Tibial artery (tissue), 4 donors: ENCODE measurements around the gene ANKRD27.
"Not testable (repeated sequence)": the region's sequence is repeated elsewhere in the genome, so short reads cannot be mapped to it uniquely, and the experiment has no call there.

Source experiments
- DNase-seq, 2 donors: peaks; one replicate each; pipeline ENCODE4 v3.0.0-alpha.2; 2019
- H3K27ac ChIP-seq, 2 donors: fragments of 200-600 bp; sonication (generic) in 1 of 2; 1 replicate in 1 of 2; 2 replicates in 1 of 2; pipeline ENCODE4 v1.5.1; 2018 to 2019; ENCODE audit warnings: mild to moderate bottlenecking in 1 of 2
- H3K27me3 ChIP-seq, 2 donors: fragments of 200-600 bp; sonication (generic) in 1 of 2; one replicate each; pipeline versions ENCODE4 v1.5.1 to v1.6.0; 2016 to 2019
- H3K36me3 ChIP-seq, 3 donors: fragments of 200-600 bp; sonication (generic) in 2 of 3; one replicate each; pipeline ENCODE4 v1.5.1; 2016 to 2019; ENCODE audit warnings: mild to moderate bottlenecking in 2 of 3
- H3K4me1 ChIP-seq, 4 donors: fragments of 200-600 bp; sonication (generic) in 2 of 4; 1 replicate in 3 of 4; 2 replicates in 1 of 4; pipeline ENCODE4 v1.5.1; 2016 to 2019
- H3K4me3 ChIP-seq, 2 donors: fragments of 200-600 bp; sonication (generic) in 1 of 2; 1 replicate in 1 of 2; 2 replicates in 1 of 2; pipeline ENCODE4 v1.5.1; 2018 to 2019; ENCODE audit warnings: mild to moderate bottlenecking in 2 of 2
- H3K9me3 ChIP-seq, 3 donors: fragments of 200-600 bp; sonication (generic) in 1 of 3; one replicate each; pipeline ENCODE4 v1.5.1; 2016 to 2019
- intact Hi-C: fragments of 100-400 bp; cut with DNase I; formaldehyde crosslinking; loops from one replicate; pipeline ENCODE4 v1.15.0; 2023; ENCODE audit warnings: low total_unique reads
- TF ChIP-seq, protein P1 (sequence below), 2 experiments: fragments of 200-600 bp in 1 of 2; fragments of 450-650 bp in 1 of 2; IDR thresholded peaks; one replicate each; pipeline ENCODE4 v1.5.1; 2017 to 2019; ENCODE audit warnings: antibody characterized with exemption in 2 of 2, mild to moderate bottlenecking in 1 of 2, moderate library complexity in 1 of 2

Gene ANKRD27

DNA sequence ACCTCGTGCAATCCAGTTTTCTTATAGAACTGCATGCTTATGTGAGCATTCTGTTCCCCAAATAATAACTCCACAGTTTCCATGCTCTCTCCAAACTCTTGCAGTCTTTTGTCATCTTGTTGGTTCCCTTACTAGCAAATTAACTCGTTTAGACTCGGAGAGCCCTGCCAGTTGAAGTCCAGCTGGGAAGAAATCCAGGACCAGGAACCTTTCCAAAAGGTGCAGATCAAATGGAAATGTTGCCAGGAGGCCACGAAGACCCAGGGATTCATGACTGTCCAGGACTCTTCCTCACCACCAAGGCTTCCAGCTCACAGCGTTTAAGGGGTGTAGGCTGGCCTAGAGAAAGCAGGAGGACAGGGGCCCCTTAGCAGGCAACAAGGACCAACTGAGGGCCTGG is 42.5 kb upstream of the ANKRD27 start:
- TF ChIP-seq, protein P1, sequence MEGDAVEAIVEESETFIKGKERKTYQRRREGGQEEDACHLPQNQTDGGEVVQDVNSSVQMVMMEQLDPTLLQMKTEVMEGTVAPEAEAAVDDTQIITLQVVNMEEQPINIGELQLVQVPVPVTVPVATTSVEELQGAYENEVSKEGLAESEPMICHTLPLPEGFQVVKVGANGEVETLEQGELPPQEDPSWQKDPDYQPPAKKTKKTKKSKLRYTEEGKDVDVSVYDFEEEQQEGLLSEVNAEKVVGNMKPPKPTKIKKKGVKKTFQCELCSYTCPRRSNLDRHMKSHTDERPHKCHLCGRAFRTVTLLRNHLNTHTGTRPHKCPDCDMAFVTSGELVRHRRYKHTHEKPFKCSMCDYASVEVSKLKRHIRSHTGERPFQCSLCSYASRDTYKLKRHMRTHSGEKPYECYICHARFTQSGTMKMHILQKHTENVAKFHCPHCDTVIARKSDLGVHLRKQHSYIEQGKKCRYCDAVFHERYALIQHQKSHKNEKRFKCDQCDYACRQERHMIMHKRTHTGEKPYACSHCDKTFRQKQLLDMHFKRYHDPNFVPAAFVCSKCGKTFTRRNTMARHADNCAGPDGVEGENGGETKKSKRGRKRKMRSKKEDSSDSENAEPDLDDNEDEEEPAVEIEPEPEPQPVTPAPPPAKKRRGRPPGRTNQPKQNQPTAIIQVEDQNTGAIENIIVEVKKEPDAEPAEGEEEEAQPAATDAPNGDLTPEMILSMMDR (IDR thresholded peaks at IDR 0.05), result no peak
- H3K9me3 ChIP-seq, result no peaks in the 10 kb centered on the region
- no peaks in the 10 kb centered on the region for H3K27me3 ChIP-seq
- H3K4me3 ChIP-seq, result no peak overlapping the region
- H3K4me1 ChIP-seq, result no peaks in the 10 kb centered on the region
- H3K36me3 ChIP-seq, result peaks cover 12 to 32% (median 17%) of the 10 kb centered on the region in 3 donors
- intact Hi-C loops, result no loop called here
- H3K27ac ChIP-seq, result no peak overlapping the region
- no peak for DNase-seq

DNA sequence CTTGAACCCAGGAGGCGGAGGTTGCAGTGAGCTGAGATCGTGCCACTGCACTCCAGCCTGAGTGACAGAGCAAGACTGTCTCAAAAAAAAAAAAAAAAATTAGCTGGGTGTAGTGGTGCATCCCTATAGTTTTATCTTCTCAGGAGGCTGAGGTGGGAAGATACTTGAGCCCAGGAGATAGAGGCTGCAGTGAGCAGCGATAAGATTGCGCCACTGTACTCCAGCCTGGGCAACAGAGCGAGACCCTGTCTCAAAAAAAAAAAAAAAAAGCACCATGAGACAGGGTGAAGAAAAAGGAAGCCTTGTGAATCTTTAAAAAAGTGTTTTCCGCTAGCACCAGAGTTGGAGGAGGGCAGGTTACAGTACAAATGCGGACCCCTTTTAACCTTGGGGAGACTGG is 41.2 kb upstream of the ANKRD27 start:
- H3K4me1 ChIP-seq, DNase-seq, H3K9me3 ChIP-seq, H3K4me3 ChIP-seq, intact Hi-C loops, H3K27ac ChIP-seq, H3K27me3 ChIP-seq: not testable (repeated sequence)
- peaks cover 20 to 41% (median 26%) of the 10 kb centered on the region in 3 donors for H3K36me3 ChIP-seq

GRCh38 chr19:32711747-32712146 is 36.8 kb upstream of the ANKRD27 start:
- DNase-seq, result no peak

DNA sequence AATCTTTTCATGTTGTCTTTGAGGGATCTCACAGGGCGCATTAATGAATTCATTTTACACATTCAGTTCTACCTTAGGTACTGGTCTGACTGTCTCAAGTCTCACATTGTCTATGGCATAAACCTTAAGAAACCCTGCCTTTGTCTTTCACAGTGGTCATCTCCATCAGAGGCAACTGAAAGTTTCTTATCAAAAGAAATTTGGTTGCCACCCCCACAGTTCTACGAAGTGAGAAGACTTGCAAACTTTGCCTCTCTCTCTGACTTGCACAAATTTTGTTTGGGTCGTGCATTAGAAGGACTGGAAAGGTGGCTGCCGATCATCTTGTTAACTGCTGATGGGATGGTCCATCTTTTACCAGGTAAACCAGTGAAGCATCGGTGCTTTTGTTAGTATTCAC is 34.1 kb upstream of the ANKRD27 start:
- DNase-seq, result no peak
- no peak overlapping the region for H3K27ac ChIP-seq
- TF ChIP-seq, protein P1 (IDR thresholded peaks at IDR 0.05), result no peak
- no peaks in the 10 kb centered on the region for H3K27me3 ChIP-seq
- H3K36me3 ChIP-seq, result peaks cover 22 to 50% (median 28%) of the 10 kb centered on the region in 3 donors
- no peaks in the 10 kb centered on the region for H3K4me1 ChIP-seq
- no peak overlapping the region for H3K4me3 ChIP-seq
- H3K9me3 ChIP-seq, result peaks cover 1 to 8% (median 5%) of the 10 kb centered on the region in 3 donors
- intact Hi-C loops, result no loop called here

More at GRCh38 chr19:32711747-32712146, 36.8 kb upstream of the ANKRD27 start:
- H3K27ac ChIP-seq, result no peak overlapping the region
- no peaks in the 10 kb centered on the region for H3K9me3 ChIP-seq
- H3K4me1 ChIP-seq, result no peaks in the 10 kb centered on the region
- no peak overlapping the region for H3K4me3 ChIP-seq
- intact Hi-C loops, result no loop called here
- H3K36me3 ChIP-seq, result peaks cover 20 to 57% (median 33%) of the 10 kb centered on the region in 3 donors
- no peaks in the 10 kb centered on the region for H3K27me3 ChIP-seq
- TF ChIP-seq, protein P1 (IDR thresholded peaks at IDR 0.05), result no peak

DNA sequence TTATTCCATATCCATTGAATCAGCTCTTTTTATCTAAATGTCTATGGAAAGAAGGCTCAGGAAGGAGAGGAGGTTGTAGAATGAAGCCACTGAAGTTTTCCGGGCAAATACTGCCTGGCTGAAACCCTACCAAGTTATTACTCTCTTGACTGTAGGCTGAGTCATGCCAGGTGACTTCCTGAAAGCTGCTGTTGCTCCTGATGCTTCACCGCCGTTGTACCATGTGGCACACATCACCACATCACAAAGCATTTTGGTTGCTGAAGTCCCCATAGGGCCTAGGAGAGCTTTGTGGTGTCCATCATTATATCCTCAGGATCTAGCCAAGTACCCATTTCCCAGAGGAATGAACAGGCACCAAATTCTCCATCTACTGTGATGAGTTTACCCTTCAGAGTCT is 33.5 kb upstream of the ANKRD27 start:
- intact Hi-C loops, result no loop called here
- H3K36me3 ChIP-seq, result peaks cover 24 to 49% (median 32%) of the 10 kb centered on the region in 3 donors

GRCh38 chr19:32704006-32704405 is 29.0 kb upstream of the ANKRD27 start:
- H3K27ac ChIP-seq, H3K27me3 ChIP-seq, H3K4me3 ChIP-seq, intact Hi-C loops, DNase-seq, H3K4me1 ChIP-seq: not testable (repeated sequence)
- peaks cover 4 to 17% (median 10%) of the 10 kb centered on the region in 3 donors for H3K9me3 ChIP-seq
- H3K36me3 ChIP-seq, result peaks cover 17 to 37% (median 32%) of the 10 kb centered on the region in 3 donors

More for the DNA sequence above, 33.5 kb upstream of the ANKRD27 start:
- no peak for DNase-seq
- TF ChIP-seq, protein P1 (IDR thresholded peaks at IDR 0.05), result no peak
- Histone ChIP-seq H3K9me3 (peaks cover 4 to 13% (median 10%) of the 10 kb centered on the region in 3 donors), H3K4me3 (no peak overlapping the region), H3K27me3 (no peaks in the 10 kb centered on the region), H3K27ac (no peak overlapping the region), H3K4me1 (no peaks in the 10 kb centered on the region)

DNA sequence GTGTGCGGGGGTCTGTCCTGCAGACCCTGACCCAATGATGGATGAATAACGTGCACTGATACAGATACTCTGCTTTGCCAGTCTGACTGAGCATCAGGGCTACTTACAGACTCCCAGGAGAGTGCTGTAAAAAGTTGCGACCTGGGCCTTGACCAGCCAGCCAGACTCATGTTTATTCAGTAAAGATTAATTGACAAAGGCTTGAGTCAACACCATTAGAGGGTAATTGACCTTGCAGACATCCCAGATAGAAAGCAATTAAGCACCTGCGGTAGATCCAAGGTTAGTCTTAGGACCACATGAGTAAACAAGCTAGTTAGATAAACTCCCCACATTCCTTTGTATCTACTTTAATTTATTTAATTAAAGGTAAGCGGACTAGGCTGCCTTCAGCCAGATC is 27.0 kb upstream of the ANKRD27 start:
- Histone ChIP-seq H3K27ac (no peak overlapping the region), H3K36me3 (peaks cover 17 to 55% (median 40%) of the 10 kb centered on the region in 3 donors), H3K4me3 (no peak overlapping the region), H3K27me3 (no peaks in the 10 kb centered on the region), H3K4me1 (no peaks in the 10 kb centered on the region), H3K9me3 (peaks cover 4 to 17% (median 10%) of the 10 kb centered on the region in 3 donors)
- intact Hi-C loops, result no loop called here
- DNase-seq, result no peak
- TF ChIP-seq, protein P1 (IDR thresholded peaks at IDR 0.05), result no peak

- H3K4me3 ChIP-seq, H3K27ac ChIP-seq, H3K27me3 ChIP-seq, intact Hi-C loops, DNase-seq: not testable (repeated sequence)
- Histone ChIP-seq H3K9me3 (peaks cover 4 to 17% (median 10%) of the 10 kb centered on the region in 3 donors), H3K36me3 (peaks cover 17 to 54% (median 40%) of the 10 kb centered on the region in 3 donors), H3K4me1 (peaks cover 0 to 11% (median 2%) of the 10 kb centered on the region in 4 donors)
Observed at GRCh38 chr19:32700129-32700528, 25.1 kb upstream of the ANKRD27 start.

DNA sequence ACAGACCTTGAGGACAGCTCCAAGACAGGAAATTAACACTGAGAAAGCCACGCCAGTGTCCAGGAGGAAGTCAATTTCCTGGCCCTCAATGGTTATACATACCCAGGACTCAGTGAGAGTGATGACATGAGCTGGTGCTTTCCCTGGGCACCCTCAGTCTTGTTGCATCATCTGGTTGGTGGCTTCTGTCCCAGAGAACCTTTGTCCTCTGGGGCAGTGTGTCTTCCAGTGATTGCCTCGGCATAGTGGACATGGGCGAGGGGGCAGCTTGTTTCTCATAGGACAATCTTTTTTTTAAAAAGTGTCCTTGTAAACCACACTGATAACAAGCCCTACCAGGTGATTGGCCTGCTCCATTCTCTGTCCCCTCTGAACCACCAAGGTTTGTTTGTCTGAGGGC is 21.8 kb upstream of the ANKRD27 start:
- peaks cover 5 to 39% (median 21%) of the 10 kb centered on the region in 4 donors for H3K4me1 ChIP-seq
- intact Hi-C loops, H3K9me3 ChIP-seq, H3K27me3 ChIP-seq, H3K27ac ChIP-seq, H3K4me3 ChIP-seq, DNase-seq: not testable (repeated sequence)
- peaks cover 4 to 35% (median 20%) of the 10 kb centered on the region in 3 donors for H3K36me3 ChIP-seq
